Upper lobe of right lung (tissue), 1 donor: ENCODE results near the gene ANO1. TPM values are rescaled to one million over a fixed set of nuclear protein-coding genes. Genes with fewer than 3 reads are reported as not detected.

Experiments used
- ATAC-seq: fragments of 200-7000 bp; cut with Tn5 transposase; one replicate; pipeline ENCODE4 v1.9.1; 2020; ENCODE audit warnings: mild to moderate bottlenecking, moderate library complexity
- DNase-seq: peaks from one replicate; pipeline ENCODE4 v3.0.0-alpha.2; 2020
- H3K27ac ChIP-seq: fragments of 200-600 bp; one replicate; pipeline ENCODE4 v1.8.0; 2022
- H3K27me3 ChIP-seq: fragments of 200-600 bp; one replicate; pipeline ENCODE4 v1.8.0; 2022; ENCODE audit warnings: mild to moderate bottlenecking
- H3K36me3 ChIP-seq: fragments of 200-600 bp; one replicate; pipeline ENCODE4 v1.8.0; 2022
- H3K4me1 ChIP-seq: fragments of 200-600 bp; one replicate; pipeline ENCODE4 v1.8.0; 2022
- H3K4me3 ChIP-seq: fragments of 200-600 bp; one replicate; pipeline ENCODE4 v1.8.0; 2022; ENCODE audit warnings: mild to moderate bottlenecking
- H3K9me3 ChIP-seq: fragments of 200-600 bp; one replicate; pipeline ENCODE4 v1.8.0; 2022
- intact Hi-C: fragments of 100-400 bp; cut with DNase I; formaldehyde crosslinking; loops from one replicate; pipeline ENCODE4 v1.11.0; 2022
- total RNA-seq: library from RNA; stranded (reverse); fragmentation: NEBNext Ultra II Directional; extraction: Animal tissue kit (Norgen Biotek cat#: 25700); gene quantifications from one replicate; pipeline ENCODE4 v1.2.1, GENCODE V29; 2021
- TF ChIP-seq, protein P1 (sequence below): fragments of 200-600 bp; IDR thresholded peaks from one replicate; pipeline ENCODE4 v1.8.0; 2022; ENCODE audit warnings: antibody characterized with exemption
- donor health status: DM: no; HTN: yes; CAD: no; lungs with severe emphysema.

Gene ANO1
- total RNA-seq, 1 donor from 2014 or later = 16.8 TPM

DNA sequence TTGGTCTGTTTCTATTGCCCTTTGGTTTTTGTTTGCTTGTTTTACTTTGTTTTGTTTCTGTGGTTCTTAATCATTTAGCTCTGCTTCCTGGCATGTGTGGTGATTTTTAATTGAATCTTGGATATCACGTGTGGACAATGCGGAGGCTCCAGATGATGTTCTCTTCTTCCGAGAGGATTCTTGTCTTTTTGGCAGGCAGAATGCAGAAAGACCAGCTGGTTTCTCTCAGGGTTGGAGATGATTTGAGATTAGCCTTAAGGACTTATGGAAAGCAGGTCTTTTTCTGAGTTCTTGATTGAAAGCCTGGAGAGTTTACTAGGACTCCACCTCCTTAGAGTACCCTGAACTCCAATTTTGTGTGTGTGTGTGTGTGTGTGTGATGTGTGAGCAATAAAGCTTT lies 21.0 kb upstream of the ANO1 start:
- no peaks in the 10 kb centered on the region for H3K9me3 ChIP-seq
- no peaks in the 10 kb centered on the region for H3K36me3 ChIP-seq
- ATAC-seq (no peak), DNase-seq (no peak)
- H3K27ac ChIP-seq = no peak overlapping the region
- no peak overlapping the region for H3K4me3 ChIP-seq
- intact Hi-C loops = no loop called here
- H3K4me1 ChIP-seq = no peaks in the 10 kb centered on the region
- no peaks in the 10 kb centered on the region for H3K27me3 ChIP-seq
- TF ChIP-seq, protein P1, sequence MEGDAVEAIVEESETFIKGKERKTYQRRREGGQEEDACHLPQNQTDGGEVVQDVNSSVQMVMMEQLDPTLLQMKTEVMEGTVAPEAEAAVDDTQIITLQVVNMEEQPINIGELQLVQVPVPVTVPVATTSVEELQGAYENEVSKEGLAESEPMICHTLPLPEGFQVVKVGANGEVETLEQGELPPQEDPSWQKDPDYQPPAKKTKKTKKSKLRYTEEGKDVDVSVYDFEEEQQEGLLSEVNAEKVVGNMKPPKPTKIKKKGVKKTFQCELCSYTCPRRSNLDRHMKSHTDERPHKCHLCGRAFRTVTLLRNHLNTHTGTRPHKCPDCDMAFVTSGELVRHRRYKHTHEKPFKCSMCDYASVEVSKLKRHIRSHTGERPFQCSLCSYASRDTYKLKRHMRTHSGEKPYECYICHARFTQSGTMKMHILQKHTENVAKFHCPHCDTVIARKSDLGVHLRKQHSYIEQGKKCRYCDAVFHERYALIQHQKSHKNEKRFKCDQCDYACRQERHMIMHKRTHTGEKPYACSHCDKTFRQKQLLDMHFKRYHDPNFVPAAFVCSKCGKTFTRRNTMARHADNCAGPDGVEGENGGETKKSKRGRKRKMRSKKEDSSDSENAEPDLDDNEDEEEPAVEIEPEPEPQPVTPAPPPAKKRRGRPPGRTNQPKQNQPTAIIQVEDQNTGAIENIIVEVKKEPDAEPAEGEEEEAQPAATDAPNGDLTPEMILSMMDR = no peak

DNA sequence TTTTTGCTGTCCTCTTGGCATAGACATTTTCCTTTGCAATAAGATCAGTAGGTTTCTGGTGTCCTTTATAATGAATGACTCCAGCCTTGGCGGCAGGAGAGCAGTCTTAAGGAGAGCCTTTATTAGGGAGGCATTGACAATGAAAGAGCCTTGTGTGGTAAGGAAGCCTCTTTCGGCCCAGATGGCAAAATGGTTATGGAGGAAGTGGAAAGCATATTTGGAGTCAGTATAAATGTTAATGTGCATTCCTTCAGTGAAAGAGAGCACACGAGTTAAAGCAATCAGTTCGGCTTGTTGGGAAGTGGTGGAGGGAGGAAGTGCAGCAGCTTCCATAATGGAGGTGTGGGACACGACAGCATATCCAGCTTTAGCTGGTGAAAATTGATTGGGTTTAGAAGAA lies 18.1 kb upstream of the ANO1 start:
- Histone ChIP-seq H3K27me3 (no peaks in the 10 kb centered on the region), H3K4me3 (no peak overlapping the region), H3K27ac (no peak overlapping the region), H3K36me3 (no peaks in the 10 kb centered on the region), H3K9me3 (no peaks in the 10 kb centered on the region), H3K4me1 (no peaks in the 10 kb centered on the region)
- ATAC-seq (no peak), DNase-seq (no peak)
- intact Hi-C loops = no loop called here
- TF ChIP-seq, protein P1 = no peak

DNA sequence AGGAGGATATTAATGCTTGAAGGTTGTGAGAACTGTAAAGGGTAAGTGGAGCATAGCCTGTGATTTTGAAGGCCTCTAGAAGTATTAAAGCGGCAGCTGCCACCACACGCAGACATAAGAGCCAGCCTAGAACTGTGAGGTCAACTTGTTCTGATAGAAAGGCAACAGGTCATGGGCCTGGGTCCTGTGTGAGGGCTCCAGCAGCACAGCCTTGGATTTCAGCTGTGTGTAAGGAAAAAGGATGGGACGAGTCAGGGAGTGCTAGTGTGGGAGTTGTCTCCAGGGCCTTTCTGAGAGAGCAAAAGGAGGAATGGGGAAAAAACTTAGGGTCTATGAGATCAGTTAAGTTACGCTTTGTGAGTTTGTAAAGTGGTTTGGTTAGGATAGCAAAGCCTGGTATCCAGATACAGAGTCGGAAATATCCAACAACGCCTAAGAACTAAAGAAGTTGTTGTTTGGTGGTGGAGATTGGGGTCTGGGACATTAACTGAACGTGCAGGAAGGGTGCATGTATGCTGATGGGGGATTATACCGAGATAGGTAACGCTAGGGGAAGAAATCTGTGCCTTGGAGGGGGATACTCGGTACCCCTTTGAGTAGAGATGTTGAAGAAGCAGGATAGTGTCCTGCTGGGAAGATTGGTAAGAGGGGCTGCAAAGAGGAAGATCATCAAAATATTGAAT lies 17.4 kb upstream of the ANO1 start:
- intact Hi-C loops = no loop called here
- TF ChIP-seq, protein P1 = no peak
- Histone ChIP-seq H3K27me3 (no peaks in the 10 kb centered on the region), H3K36me3 (no peaks in the 10 kb centered on the region), H3K4me1 (no peaks in the 10 kb centered on the region), H3K9me3 (no peaks in the 10 kb centered on the region), H3K27ac (no peak overlapping the region), H3K4me3 (no peak overlapping the region)
- ATAC-seq (no peak), DNase-seq (no peak)

DNA sequence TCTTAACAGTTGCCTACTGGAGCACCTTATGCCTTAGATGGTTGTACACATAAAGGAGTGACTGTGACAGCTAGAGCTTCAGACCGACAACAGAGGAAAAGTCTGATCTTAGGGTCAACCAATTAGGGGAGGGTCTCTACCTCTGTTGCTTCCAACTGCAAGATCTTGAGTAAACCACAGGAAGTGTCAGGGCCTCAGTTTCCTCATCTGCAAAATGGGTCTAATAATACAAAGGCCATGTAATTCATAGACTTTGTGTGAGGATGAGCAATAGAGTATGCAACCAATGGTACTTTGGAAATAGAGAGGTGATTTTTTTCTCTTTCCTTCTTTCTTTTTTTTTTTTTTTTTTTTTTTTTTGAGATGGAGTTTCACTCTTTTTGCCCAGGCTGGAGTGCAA lies 16.4 kb upstream of the ANO1 start:
- no peak for ATAC-seq
- H3K9me3 ChIP-seq = no peaks in the 10 kb centered on the region
- no peaks in the 10 kb centered on the region for H3K27me3 ChIP-seq
- H3K36me3 ChIP-seq = no peaks in the 10 kb centered on the region
- no peak overlapping the region for H3K27ac ChIP-seq
- intact Hi-C loops = no loop called here
- H3K4me3 ChIP-seq = no peak overlapping the region
- TF ChIP-seq, protein P1 = no peak
- no peak for DNase-seq
- no peaks in the 10 kb centered on the region for H3K4me1 ChIP-seq

DNA sequence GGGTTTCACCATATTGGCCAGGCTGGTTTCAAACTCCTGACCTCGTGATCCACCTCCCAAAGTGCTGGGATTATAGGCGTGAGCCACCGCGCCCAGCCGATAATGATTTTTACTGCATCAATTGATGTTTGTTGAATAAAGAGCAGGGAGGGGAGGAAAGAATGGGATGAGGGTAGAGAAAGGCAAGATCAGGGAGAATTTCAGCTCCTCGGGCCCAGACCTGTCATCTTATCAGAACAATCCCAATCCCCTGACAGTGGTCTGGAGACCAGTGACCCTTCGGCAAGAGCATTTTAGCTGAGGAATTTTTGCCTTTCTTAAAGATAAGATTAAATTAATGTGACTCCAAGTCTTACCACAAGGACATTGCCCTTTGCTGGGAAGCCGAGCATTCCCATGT lies 15.0 kb upstream of the ANO1 start:
- H3K9me3 ChIP-seq = no peaks in the 10 kb centered on the region
- TF ChIP-seq, protein P1 = no peak
- DNase-seq (no peak), ATAC-seq (no peak)
- H3K27me3 ChIP-seq = peaks cover 9% of the 10 kb centered on the region
- no peak overlapping the region for H3K4me3 ChIP-seq
- no peaks in the 10 kb centered on the region for H3K36me3 ChIP-seq
- H3K4me1 ChIP-seq = peaks cover 3% of the 10 kb centered on the region
- intact Hi-C loops = no loop called here
- no peak overlapping the region for H3K27ac ChIP-seq

DNA sequence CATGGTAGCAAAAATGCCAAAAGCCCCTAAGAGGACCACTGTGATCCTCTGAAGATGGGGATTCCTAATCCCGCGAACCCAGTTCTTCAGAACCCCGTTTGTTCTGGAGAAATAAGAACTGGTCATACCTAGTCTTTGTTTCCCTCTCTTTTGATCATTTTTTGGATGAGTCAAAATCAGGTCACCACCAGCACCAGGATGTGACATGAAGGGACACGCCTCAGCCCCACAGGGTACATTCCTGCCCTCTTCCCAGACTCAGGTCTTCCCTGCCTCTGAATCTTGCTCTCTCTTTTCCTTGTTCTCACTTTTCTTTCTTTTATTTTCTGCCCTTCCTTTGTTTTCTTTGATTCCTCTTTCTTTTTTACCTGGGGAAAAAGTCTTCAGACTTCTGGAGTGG lies 14.6 kb upstream of the ANO1 start:
- H3K4me1 ChIP-seq = peaks cover 3% of the 10 kb centered on the region
- H3K27me3 ChIP-seq = peaks cover 13% of the 10 kb centered on the region
- no peak for ATAC-seq
- no peak for DNase-seq
- H3K36me3 ChIP-seq = no peaks in the 10 kb centered on the region
- TF ChIP-seq, protein P1 = no peak
- H3K9me3 ChIP-seq = no peaks in the 10 kb centered on the region
- intact Hi-C loops = no loop called here
- H3K27ac ChIP-seq = no peak overlapping the region
- H3K4me3 ChIP-seq = no peak overlapping the region
